A549 (cell line): ENCODE measurements around the gene MUC5AC. TPM values are rescaled to one million over a fixed set of nuclear protein-coding genes. Genes with fewer than 3 reads are reported as not detected.
A peak's percentile ranks its signal among the peaks of the same experiment; 100 is the strongest.

Source experiments
- ATAC-seq, 2 experiments: fragments of 200-7000 bp in 1 of 2; fragments of >200 bp in 1 of 2; cut with Nextera tagmentation in 1 of 2; cut with Tn5 transposase in 1 of 2; 3 replicates each; pipeline versions ENCODE4 v1.8.0 to v1.9.1; 2018 to 2020; ENCODE audit warnings: mild to moderate bottlenecking in 1 of 2, moderate library complexity in 1 of 2
- CTCF ChIA-PET: fragments of 300-600 bp; sonication (Branson Sonifier 250); formaldehyde crosslinking; extraction: SDS; loops from one replicate; lab custom pipeline; 2021; ENCODE audit warnings: antibody characterized with exemption, inconsistent platforms; lab: Yijun Ruan, JAX
- POLR2A ChIA-PET: fragments of 350-600 bp; formaldehyde crosslinking; extraction: SDS; loops from one replicate; lab custom pipeline; 2021; ENCODE audit warnings: antibody characterized with exemption, inconsistent platforms; lab: Yijun Ruan, JAX
- DNase-seq, 2 experiments: peaks; one replicate each; pipeline versions ENCODE4 v3.0.0 to v3.0.0-alpha.2; 2011 to 2016; ENCODE audit warnings: low read depth in 1 of 2, low spot score in 1 of 2
- FAIRE-seq: peaks from 2 replicates; lab custom pipeline; 2011; peaks lifted over from hg19 to GRCh38; lab: Jason Lieb, UNC
- H3K27ac ChIP-seq, 2 experiments: fragments of >200 bp; sonication (Bioruptor Twin); formaldehyde crosslinking; 3 replicates each; pipeline ENCODE4 v1.5.1; 2016 to 2017
- H3K4me1 ChIP-seq: fragments of >200 bp; sonication (Bioruptor Twin); formaldehyde crosslinking; 3 replicates; pipeline ENCODE4 v1.6.1; 2016
- H3K4me2 ChIP-seq: fragments of >200 bp; sonication (Bioruptor Twin); formaldehyde crosslinking; 3 replicates; pipeline ENCODE4 v1.6.1; 2016
- H3K4me3 ChIP-seq: fragments of >200 bp; sonication (Bioruptor Twin); formaldehyde crosslinking; 3 replicates; pipeline ENCODE4 v1.5.1; 2016
- H3K9me3 ChIP-seq: fragments of >200 bp; sonication (Bioruptor Twin); formaldehyde crosslinking; 3 replicates; pipeline ENCODE4 v1.6.1; 2016
- BCL3 ChIP-seq: fragments of >200 bp; sonication (Bioruptor Twin); formaldehyde crosslinking; IDR thresholded peaks from 3 replicates; pipeline ENCODE4 v1.6.1; 2016
- CBX2 ChIP-seq: fragments of 200-600 bp; sonication (generic); IDR thresholded peaks from 2 replicates; pipeline ENCODE4 v1.6.1; 2016; ENCODE audit warnings: low read depth, mild to moderate bottlenecking, borderline replicate concordance
- CBX8 ChIP-seq: fragments of 200-600 bp; sonication (generic); IDR thresholded peaks from 2 replicates; pipeline ENCODE4 v1.6.1; 2016
- CEBPB ChIP-seq, 2 experiments: fragments of >200 bp in 1 of 2; sonication (Bioruptor Twin) in 1 of 2; formaldehyde crosslinking in 1 of 2; IDR thresholded peaks; 2 replicates each; pipeline ENCODE4 v1.6.1; 2012 to 2016
- EHMT2 ChIP-seq: fragments of 200-600 bp; sonication (generic); IDR thresholded peaks from 2 replicates; pipeline ENCODE4 v1.6.1; 2016; ENCODE audit warnings: antibody characterized with exemption, low read depth, mild to moderate bottlenecking, moderate library complexity
- ELK1 ChIP-seq: fragments of 150-350 bp; IDR thresholded peaks from 2 replicates; pipeline ENCODE4 v1.6.1; 2014; ENCODE audit warnings: low read depth, mild to moderate bottlenecking, low read length
- EP300 ChIP-seq, 2 experiments: fragments of >200 bp; sonication (Bioruptor Twin); formaldehyde crosslinking; IDR thresholded peaks; 2 replicates in 1 of 2; 3 replicates in 1 of 2; pipeline ENCODE4 v1.6.1; 2016 to 2017
- FOXS1 ChIP-seq: fragments of 250-450 bp; sonication (Bioruptor Pico); IDR thresholded peaks from 2 replicates; pipeline ENCODE4 v1.5.0; 2020; ENCODE audit warnings: mild to moderate bottlenecking, moderate library complexity
- HOXB5 ChIP-seq: fragments of 250-450 bp; sonication (Bioruptor Pico); IDR thresholded peaks from 2 replicates; pipeline ENCODE4 v1.5.0; 2020; ENCODE audit warnings: mild to moderate bottlenecking, moderate library complexity
- MYC ChIP-seq: IDR thresholded peaks from 2 replicates; pipeline ENCODE4 v1.6.1; 2012; ENCODE audit warnings: mild to moderate bottlenecking, inconsistent platforms, low read length, improper control_type of control experiment, borderline replicate concordance
- NFE2L2 ChIP-seq: fragments of 150-350 bp; conservative IDR thresholded peaks from 2 replicates; pipeline ENCODE4 v1.6.1; 2014; ENCODE audit warnings: low read length
- PBX3 ChIP-seq: IDR thresholded peaks from 2 replicates; pipeline ENCODE4 v1.6.1; 2012
- RARB ChIP-seq: fragments of 250-450 bp; sonication (Bioruptor Pico); IDR thresholded peaks from 2 replicates; pipeline ENCODE4 v1.8.0; 2021; ENCODE audit warnings: mild to moderate bottlenecking, moderate library complexity
- REST ChIP-seq: fragments of 200-600 bp; sonication (generic); IDR thresholded peaks from 2 replicates; pipeline ENCODE4 v1.6.1; 2016; ENCODE audit warnings: antibody characterized with exemption, mild to moderate bottlenecking, moderate library complexity
- SMC3 ChIP-seq: fragments of >200 bp; sonication (Bioruptor Twin); formaldehyde crosslinking; IDR thresholded peaks from 3 replicates; pipeline ENCODE4 v1.6.1; 2018; ENCODE audit warnings: inconsistent platforms
- ZNF302 ChIP-seq: fragments of 250-450 bp; sonication (Bioruptor Pico); IDR thresholded peaks from 2 replicates; pipeline ENCODE4 v1.9.0; 2021; ENCODE audit warnings: inconsistent platforms, mild to moderate bottlenecking, moderate library complexity
- ZSCAN20 ChIP-seq: fragments of 250-450 bp; sonication (Bioruptor Pico); IDR thresholded peaks from 2 replicates; pipeline ENCODE4 v1.8.0; 2022; ENCODE audit warnings: mild to moderate bottlenecking, moderate library complexity
- WGBS: methylation state at CpG from one replicate; pipeline ENCODE4 v1.1.6; 2017; ENCODE audit errors: missing lambda C conversion rate; 5-methylcytosine and 5-hydroxymethylcytosine counted together
- polyA plus RNA-seq, 4 experiments: library from polyadenylated mRNA; depleted of rRNA in 3 of 4; stranded (reverse); fragments of >200 nt; fragmentation: RNase III in 1 of 4; extraction: RNeasy Plus Mini Kit Qiagen cat#74134 plus additional on column Dnase treatment in 1 of 4; gene quantifications; 2 replicates in 3 of 4; 3 replicates in 1 of 4; pipeline ENCODE4 v1.2.3, GENCODE V29; 2011 to 2017

Gene MUC5AC
- polyA plus RNA-seq, 2 of the 4 experiments (the other 2 are of a cell fraction), result 0.18 to 7.4 TPM

GRCh38 chr11:1116104-1116503, 41.6 kb upstream of the MUC5AC start (continued):
- no peak for TF ChIP-seq REST
- no peak for TF ChIP-seq CEBPB (IDR thresholded peaks at IDR 0.05)
- TF ChIP-seq ZNF302 (CRISPR knock-in tag), result no peak
- no peak for TF ChIP-seq MYC
- TF ChIP-seq BCL3, result no peak

- POLR2A ChIA-PET, result no interaction called here
- no peak overlapping the region for H3K4me2 ChIP-seq
- CTCF ChIA-PET, result interaction anchor here (0.7 to 1.6 kb wide), 9 partner anchors 13 to 457 kb away, joined by 3 to 7 read pairs (median 5); no protein-coding TSS in a partner anchor
- TF ChIP-seq ELK1 (no peak), FOXS1 (no peak), PBX3 (no peak), SMC3 (no peak)
- no peak for DNase-seq
- no peak for ATAC-seq
- peak overlapping the region; percentile 27 to 38; a peak in 5 of 6 replicates for H3K27ac ChIP-seq
- FAIRE-seq, result no peak
- WGBS, result 87% methylated on average over 23 of the region's 23 CpGs
- peaks cover 6% of the 10 kb centered on the region; the same call in 1 of the 3 replicates for H3K4me1 ChIP-seq
- no peak overlapping the region for H3K4me3 ChIP-seq
- H3K9me3 ChIP-seq, result no peaks in the 10 kb centered on the region
These were observed 40.9 kb upstream of the MUC5AC start for GRCh38 chr11:1116666-1117390.

- CTCF ChIA-PET, result interaction anchor here (0.8 to 1.5 kb wide), 3 partner anchors 35 to 109 kb away, joined by 3 to 5 read pairs (median 3); no protein-coding TSS in a partner anchor
- no peak overlapping the region for H3K4me3 ChIP-seq
- POLR2A ChIA-PET, result no interaction called here
- 80% methylated on average over 5 of the region's 6 CpGs for WGBS
- no peak for ATAC-seq
- no peak for FAIRE-seq
- peak overlapping the region in 1 of 2 experiments; percentile 63; a peak in 4 of 6 replicates for H3K27ac ChIP-seq
- H3K9me3 ChIP-seq, result no peaks in the 10 kb centered on the region
- H3K4me2 ChIP-seq, result no peak overlapping the region
- DNase-seq, result no peak
- no peak for TF ChIP-seq ZSCAN20 (CRISPR knock-in tag)
- TF ChIP-seq SMC3, result no peak
- TF ChIP-seq CBX2, result no peak
- no peak for TF ChIP-seq EP300 (IDR thresholded peaks at IDR 0.05)
- no peak for TF ChIP-seq HOXB5
- no peak for TF ChIP-seq NFE2L2
- no peak for TF ChIP-seq CBX8
- TF ChIP-seq EHMT2, result no peak
- no peak for TF ChIP-seq RARB
- TF ChIP-seq FOXS1, result no peak
- peaks cover 10% of the 10 kb centered on the region; the same call in 1 of the 3 replicates for H3K4me1 ChIP-seq
These were observed 39.8 kb upstream of the MUC5AC start for GRCh38 chr11:1117992-1118391.
